CD4-positive, alpha-beta T cell treated with Interleukin-15 for 1 hour (primary cell): ENCODE data around the gene C1QBP.
"Not testable (repeated sequence)": the region's sequence is repeated elsewhere in the genome, so short reads cannot be mapped to it uniquely, and the experiment has no call there.

Experiments used
- DNase-seq: peaks from one replicate; pipeline ENCODE4 v3.0.0-alpha.2; 2020

Gene C1QBP

GRCh38 chr17:5438716-5439445, at the start of gene C1QBP:
Gene C1QBP, minus strand, starts transcription at chr17:5439155. Its CDS starts 82 bp downstream, at chr17:5439073.
- DNase-seq = peak; percentile 91

- DNase-seq = no peak
These were observed 49.8 kb upstream of the C1QBP start for GRCh38 chr17:5488752-5489151.

DNA sequence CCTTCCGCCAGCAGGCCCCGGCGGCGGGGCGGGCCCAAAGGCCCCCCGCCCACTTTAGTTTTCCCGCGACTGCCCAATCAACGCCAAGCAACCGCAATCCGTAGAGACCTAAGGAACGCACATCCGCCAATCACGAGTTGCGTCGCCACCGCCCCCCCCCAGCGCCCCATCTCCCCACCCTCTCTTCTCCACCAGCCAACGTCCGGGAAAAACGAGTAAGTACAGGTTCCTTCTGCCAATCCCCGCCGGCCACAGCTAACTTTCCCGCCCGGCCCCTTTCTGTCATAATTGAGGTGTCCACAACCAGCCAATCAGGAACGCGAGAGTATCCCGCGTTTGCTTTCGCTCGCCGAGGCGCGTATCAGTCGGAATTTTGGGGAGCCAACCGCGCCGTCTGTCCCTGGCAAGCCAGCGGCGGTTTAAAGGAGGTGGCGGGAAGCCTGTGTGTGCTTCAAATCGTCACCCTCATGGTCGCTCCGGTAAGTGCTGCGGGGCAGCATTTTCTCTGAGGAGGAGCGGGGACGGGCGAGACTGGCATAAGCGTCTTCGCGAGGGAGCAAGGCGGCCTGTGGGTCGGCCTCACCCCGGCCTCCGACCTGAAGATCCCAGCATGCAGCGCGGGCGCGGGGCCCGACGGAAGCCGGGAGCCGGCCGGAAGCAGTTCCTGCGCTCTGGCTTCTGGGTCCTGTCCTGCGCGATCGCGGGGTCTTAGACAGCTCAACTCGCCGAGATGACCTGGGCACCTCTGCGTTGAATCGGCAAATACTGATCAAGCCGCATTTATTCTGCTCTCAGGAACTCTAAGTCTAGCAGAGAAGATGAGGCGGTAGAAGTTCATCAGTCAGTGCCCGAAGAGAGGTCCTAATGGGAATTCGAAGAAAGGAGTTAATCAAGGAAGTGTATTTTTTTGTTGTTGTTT, 47.5 kb upstream of the C1QBP start, which contains the start of gene MIS12:
Gene MIS12 (plus strand): TSS at position 361 of the 919 bp plus-strand sequence. CDS start 2,297 bp downstream, outside the sequence.
- DNase-seq = peak; percentile 99

DNA sequence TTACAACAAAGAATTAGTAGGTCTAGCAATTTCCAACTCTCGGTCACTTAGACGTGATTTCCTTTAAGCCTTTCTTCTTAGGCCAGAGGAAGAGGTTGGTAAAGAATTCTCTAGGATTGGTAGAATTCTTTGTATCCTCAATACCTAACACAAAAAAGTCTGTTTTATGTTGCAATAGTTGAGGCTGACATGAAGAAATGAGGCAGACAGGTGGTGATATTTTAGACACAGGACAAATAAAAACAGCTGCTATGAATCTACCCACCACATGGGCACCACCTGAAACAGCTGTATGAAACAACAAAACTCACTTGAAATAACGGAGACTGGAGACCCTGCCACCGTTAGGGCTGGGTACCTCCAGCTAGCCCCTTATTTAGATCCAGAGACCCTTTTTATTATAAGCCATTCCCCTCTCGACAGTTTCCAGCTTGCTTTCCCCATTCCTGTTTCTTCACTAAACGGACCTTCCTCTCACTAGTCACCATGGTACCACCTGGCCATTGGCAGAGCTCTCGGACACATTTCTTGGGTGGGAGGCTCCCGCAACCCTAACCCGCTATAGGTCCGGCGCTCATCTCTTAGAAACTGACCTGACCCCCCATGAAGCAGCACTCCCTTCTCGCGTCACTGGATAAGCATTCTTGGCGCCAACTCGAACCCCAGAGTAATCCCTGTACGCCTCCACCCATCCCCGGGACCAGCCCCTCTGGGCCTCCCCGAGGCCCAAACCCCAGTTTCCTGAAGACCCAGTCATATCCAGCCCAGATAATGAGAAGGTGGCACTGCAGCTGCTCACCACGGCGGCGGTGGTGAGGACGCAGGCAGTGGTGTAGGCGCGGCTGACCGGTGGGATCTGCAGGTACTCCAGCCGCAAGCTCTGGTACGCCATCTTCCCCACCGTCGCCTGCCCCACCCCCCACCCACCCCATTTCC, 46.6 kb upstream of the C1QBP start, which contains the start of gene DERL2:
Gene DERL2 (minus strand): TSS at position 909 of the 936 bp plus-strand sequence. CDS start 17 bp downstream, at position 892.
- DNase-seq = no peak

DNA sequence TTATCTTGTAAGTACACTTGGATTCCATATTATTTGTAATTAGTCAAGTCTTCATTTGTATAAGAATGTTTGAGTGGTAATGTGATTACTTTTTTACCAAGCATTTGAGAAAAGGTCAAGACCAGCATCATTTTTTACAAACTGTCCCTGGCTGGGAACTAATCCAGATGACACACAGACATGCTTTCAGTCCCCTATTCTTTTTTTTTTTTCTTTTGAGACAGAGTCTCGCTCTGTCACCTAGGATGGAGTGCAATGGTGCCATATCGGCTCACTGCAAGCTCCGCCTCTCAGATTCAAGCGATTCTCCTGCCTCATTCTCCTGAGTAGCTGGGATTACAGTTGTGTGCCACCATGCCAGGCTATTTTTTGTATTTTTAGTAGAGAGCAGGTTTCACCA, 42.5 kb upstream of the C1QBP start:
- DNase-seq = no peak

GRCh38 chr17:5480962-5481361, 42.0 kb upstream of the C1QBP start:
- DNase-seq = no peak

GRCh38 chr17:5478992-5479391, 40.0 kb upstream of the C1QBP start:
- no peak for DNase-seq

GRCh38 chr17:5473906-5474305, 35.0 kb upstream of the C1QBP start:
- no peak for DNase-seq

GRCh38 chr17:5472511-5472910, 33.6 kb upstream of the C1QBP start:
- DNase-seq = no peak

- no peak for DNase-seq
These were observed 29.1 kb upstream of the C1QBP start for GRCh38 chr17:5468075-5468473.

DNA sequence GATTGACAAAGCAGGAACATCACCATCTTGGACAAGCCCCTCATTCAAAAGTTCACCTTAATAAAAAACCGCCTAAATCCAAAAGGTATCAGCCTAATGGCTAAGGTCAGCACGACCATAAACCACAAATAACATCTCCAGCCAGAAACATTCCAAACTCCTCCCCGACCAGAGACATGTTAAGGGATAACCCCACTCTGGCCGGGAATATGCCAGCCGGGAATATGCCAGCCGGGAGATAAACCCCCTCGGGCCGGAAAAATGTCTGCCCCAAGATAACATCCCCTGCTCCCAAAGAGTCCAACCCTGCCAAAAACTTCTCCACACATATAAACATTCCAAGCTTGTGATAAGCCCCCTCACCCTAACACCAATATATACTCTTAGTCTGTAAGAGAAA, 28.5 kb upstream of the C1QBP start:
- no peak for DNase-seq

- DNase-seq = no peak
These were observed 27.3 kb upstream of the C1QBP start for GRCh38 chr17:5466295-5466694.

- no peak for DNase-seq
These were observed 26.0 kb upstream of the C1QBP start for GRCh38 chr17:5464717-5465507.

DNA sequence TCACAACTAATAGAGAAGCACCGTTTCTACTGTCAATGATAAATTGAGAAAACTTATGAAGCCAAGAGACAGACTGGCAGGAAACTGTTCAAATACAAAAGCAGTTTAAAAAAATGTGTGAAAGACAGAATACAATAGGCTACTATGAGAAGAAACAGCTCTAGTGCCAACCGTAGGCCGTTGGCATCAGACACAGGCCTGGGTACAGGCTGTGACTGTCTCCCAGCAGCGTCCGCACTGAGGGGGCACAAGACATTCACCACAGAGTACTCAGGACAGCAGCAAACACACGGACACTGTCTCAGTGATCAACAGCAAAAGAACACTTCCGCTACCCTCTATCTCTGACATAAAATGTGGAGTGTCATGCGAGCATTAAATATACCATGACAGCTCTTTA, 7.8 kb upstream of the C1QBP start:
- no peak for DNase-seq

GRCh38 chr17:5444209-5444608, 5.3 kb upstream of the C1QBP start:
- no peak for DNase-seq

GRCh38 chr17:5443728-5444127, 4.8 kb upstream of the C1QBP start:
- no peak for DNase-seq

- no peak for DNase-seq
These were observed 450 bp upstream of the C1QBP start for GRCh38 chr17:5439446-5439764.

- DNase-seq = no peak
These were observed 1.1 kb downstream of the C1QBP start for GRCh38 chr17:5437721-5438317.

GRCh38 chr17:5435781-5436315, 3.1 kb downstream of the C1QBP start:
- DNase-seq = not testable (repeated sequence)

DNA sequence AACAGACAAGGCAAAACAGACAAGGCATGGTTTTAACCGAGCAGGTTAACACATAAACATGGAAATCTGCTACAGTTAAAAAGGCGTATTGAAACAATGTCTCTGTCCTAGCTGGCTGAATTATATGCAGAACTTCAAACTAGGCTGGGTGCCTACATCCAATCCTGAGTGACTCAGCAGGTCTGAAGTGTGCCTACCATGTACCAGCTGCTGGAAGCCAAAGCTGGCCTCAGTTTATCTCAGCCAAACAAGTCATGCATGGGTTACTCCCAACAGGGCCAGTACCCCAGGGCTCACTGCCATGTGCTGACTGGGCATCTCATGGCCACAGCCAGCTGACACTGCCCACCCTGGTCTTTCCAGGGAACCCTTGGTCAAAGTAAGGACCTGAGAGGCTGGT, 4.0 kb downstream of the C1QBP start:
- no peak for DNase-seq

DNA sequence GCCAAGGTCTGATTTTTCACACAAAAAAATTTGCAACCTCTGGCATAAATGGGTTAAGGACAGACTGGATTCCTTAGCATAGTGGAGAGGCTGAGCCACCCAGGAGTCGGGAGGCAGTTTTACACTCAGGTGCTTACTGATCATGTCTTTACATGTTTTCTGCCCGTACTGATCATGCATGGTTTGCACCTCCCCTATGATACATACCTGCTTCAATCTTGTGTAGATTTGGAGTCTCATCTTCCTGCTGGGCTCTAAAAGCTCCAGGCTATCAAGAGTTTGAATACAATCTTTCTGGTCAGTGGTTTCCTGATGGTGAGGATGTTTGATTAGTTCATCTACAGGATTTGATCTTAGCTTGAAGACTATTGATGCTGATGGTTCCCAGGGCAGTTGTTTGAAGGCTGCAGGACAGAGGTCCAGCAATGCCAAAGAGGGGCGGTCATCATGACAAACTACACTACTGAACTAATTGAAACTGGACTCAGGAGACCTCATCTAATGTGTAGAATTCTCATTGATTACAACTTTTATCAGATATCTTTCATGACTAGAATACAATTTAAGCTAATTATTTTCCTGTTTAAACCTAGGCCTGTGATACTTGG, 6.9 kb downstream of the C1QBP start:
- no peak for DNase-seq
